Measurements from ENCODE around the gene DENND1A.

Gene DENND1A

GRCh38 chr9:123756484-123757106, 173.3 kb downstream of the DENND1A start:
- Histone ChIP-seq H3K4me1 (ENCODE audit: insufficient read depth, low read length) (peaks cover 13% of the 10 kb centered on the region), H3K9ac (ENCODE audit: low read depth, low read length) (no peak overlapping the region), H3K9me3 (ENCODE audit: control insufficient read depth, insufficient read depth, low read length) (no peaks in the 10 kb centered on the region), H3K36me3 (ENCODE audit: insufficient read depth, low read length) (no peaks in the 10 kb centered on the region)

- H3K4me1 ChIP-seq (ENCODE audit: insufficient read depth, low read length) = peaks cover 14% of the 10 kb centered on the region; the same call in 1 of the 2 replicates
- no peaks in the 10 kb centered on the region for H3K9me3 ChIP-seq (ENCODE audit: control insufficient read depth, insufficient read depth, low read length)
- no peak overlapping the region for H3K9ac ChIP-seq (ENCODE audit: low read depth, low read length)
- no peaks in the 10 kb centered on the region for H3K36me3 ChIP-seq (ENCODE audit: insufficient read depth, low read length)
Observed at GRCh38 chr9:123753669-123754258, 176.2 kb downstream of the DENND1A start.

GRCh38 chr9:123753016-123753415, 176.9 kb downstream of the DENND1A start:
- Histone ChIP-seq H3K36me3 (ENCODE audit: insufficient read depth, low read length) (no peaks in the 10 kb centered on the region), H3K9ac (ENCODE audit: low read depth, low read length) (no peak overlapping the region), H3K4me1 (ENCODE audit: insufficient read depth, low read length) (peaks cover 14% of the 10 kb centered on the region; the same call in 1 of the 2 replicates), H3K9me3 (ENCODE audit: control insufficient read depth, insufficient read depth, low read length) (no peaks in the 10 kb centered on the region)

GRCh38 chr9:123749580-123750202, 180.2 kb downstream of the DENND1A start:
- H3K4me1 ChIP-seq (ENCODE audit: insufficient read depth, low read length) = peaks cover 9% of the 10 kb centered on the region; the same call in 1 of the 2 replicates
- no peak overlapping the region for H3K9ac ChIP-seq (ENCODE audit: low read depth, low read length)
- H3K36me3 ChIP-seq (ENCODE audit: insufficient read depth, low read length) = no peaks in the 10 kb centered on the region

GRCh38 chr9:123746765-123747164, 183.2 kb downstream of the DENND1A start:
- Histone ChIP-seq H3K36me3 (ENCODE audit: insufficient read depth, low read length) (no peaks in the 10 kb centered on the region), H3K9ac (ENCODE audit: low read depth, low read length) (no peak overlapping the region), H3K9me3 (ENCODE audit: control insufficient read depth, insufficient read depth, low read length) (no peaks in the 10 kb centered on the region), H3K4me1 (ENCODE audit: insufficient read depth, low read length) (peaks cover 9% of the 10 kb centered on the region; the same call in 1 of the 2 replicates)

More at GRCh38 chr9:123749580-123750202, 180.2 kb downstream of the DENND1A start:
- H3K9me3 ChIP-seq (ENCODE audit: control insufficient read depth, insufficient read depth, low read length) = no peaks in the 10 kb centered on the region

- Histone ChIP-seq H3K9me3 (ENCODE audit: control insufficient read depth, insufficient read depth, low read length) (no peaks in the 10 kb centered on the region), H3K36me3 (ENCODE audit: insufficient read depth, low read length) (no peaks in the 10 kb centered on the region), H3K4me1 (ENCODE audit: insufficient read depth, low read length) (peaks cover 6% of the 10 kb centered on the region; the same call in 1 of the 2 replicates), H3K9ac (ENCODE audit: low read depth, low read length) (no peak overlapping the region)
Observed at GRCh38 chr9:123745933-123746332, 184.0 kb downstream of the DENND1A start.

GRCh38 chr9:123745451-123745850, 184.5 kb downstream of the DENND1A start:
- no peaks in the 10 kb centered on the region for H3K36me3 ChIP-seq (ENCODE audit: insufficient read depth, low read length)
- no peak overlapping the region for H3K9ac ChIP-seq (ENCODE audit: low read depth, low read length)
- no peaks in the 10 kb centered on the region for H3K9me3 ChIP-seq (ENCODE audit: control insufficient read depth, insufficient read depth, low read length)
- peaks cover 6% of the 10 kb centered on the region; the same call in 1 of the 2 replicates for H3K4me1 ChIP-seq (ENCODE audit: insufficient read depth, low read length)

GRCh38 chr9:123743737-123744136, 186.2 kb downstream of the DENND1A start:
- H3K9me3 ChIP-seq (ENCODE audit: control insufficient read depth, insufficient read depth, low read length) = no peaks in the 10 kb centered on the region
- no peaks in the 10 kb centered on the region for H3K4me1 ChIP-seq (ENCODE audit: insufficient read depth, low read length)
- H3K36me3 ChIP-seq (ENCODE audit: insufficient read depth, low read length) = no peaks in the 10 kb centered on the region
- H3K9ac ChIP-seq (ENCODE audit: low read depth, low read length) = no peak overlapping the region

GRCh38 chr9:123742009-123742767, 187.7 kb downstream of the DENND1A start:
- no peak overlapping the region for H3K9ac ChIP-seq (ENCODE audit: low read depth, low read length)
- no peaks in the 10 kb centered on the region for H3K4me1 ChIP-seq (ENCODE audit: insufficient read depth, low read length)
- H3K36me3 ChIP-seq (ENCODE audit: insufficient read depth, low read length) = no peaks in the 10 kb centered on the region
- no peaks in the 10 kb centered on the region for H3K9me3 ChIP-seq (ENCODE audit: control insufficient read depth, insufficient read depth, low read length)

GRCh38 chr9:123741214-123741613, 188.7 kb downstream of the DENND1A start:
- Histone ChIP-seq H3K9me3 (ENCODE audit: control insufficient read depth, insufficient read depth, low read length) (no peaks in the 10 kb centered on the region), H3K36me3 (ENCODE audit: insufficient read depth, low read length) (no peaks in the 10 kb centered on the region), H3K4me1 (ENCODE audit: insufficient read depth, low read length) (no peaks in the 10 kb centered on the region), H3K9ac (ENCODE audit: low read depth, low read length) (no peak overlapping the region)

- Histone ChIP-seq H3K36me3 (ENCODE audit: insufficient read depth, low read length) (no peaks in the 10 kb centered on the region), H3K4me1 (ENCODE audit: insufficient read depth, low read length) (no peaks in the 10 kb centered on the region), H3K9me3 (ENCODE audit: control insufficient read depth, insufficient read depth, low read length) (no peaks in the 10 kb centered on the region), H3K9ac (ENCODE audit: low read depth, low read length) (no peak overlapping the region)
Observed at GRCh38 chr9:123739902-123740301, 190.0 kb downstream of the DENND1A start.

- Histone ChIP-seq H3K4me1 (ENCODE audit: insufficient read depth, low read length) (no peaks in the 10 kb centered on the region), H3K9me3 (ENCODE audit: control insufficient read depth, insufficient read depth, low read length) (no peaks in the 10 kb centered on the region), H3K9ac (ENCODE audit: low read depth, low read length) (no peak overlapping the region), H3K36me3 (ENCODE audit: insufficient read depth, low read length) (no peaks in the 10 kb centered on the region)
Observed at GRCh38 chr9:123739387-123739786, 190.5 kb downstream of the DENND1A start.

GRCh38 chr9:123738648-123739047, 191.3 kb downstream of the DENND1A start:
- H3K4me1 ChIP-seq (ENCODE audit: insufficient read depth, low read length) = no peaks in the 10 kb centered on the region
- H3K9ac ChIP-seq (ENCODE audit: low read depth, low read length) = no peak overlapping the region
- no peaks in the 10 kb centered on the region for H3K9me3 ChIP-seq (ENCODE audit: control insufficient read depth, insufficient read depth, low read length)
- H3K36me3 ChIP-seq (ENCODE audit: insufficient read depth, low read length) = no peaks in the 10 kb centered on the region

- H3K4me1 ChIP-seq (ENCODE audit: insufficient read depth, low read length) = no peaks in the 10 kb centered on the region
- no peaks in the 10 kb centered on the region for H3K9me3 ChIP-seq (ENCODE audit: control insufficient read depth, insufficient read depth, low read length)
- no peaks in the 10 kb centered on the region for H3K36me3 ChIP-seq (ENCODE audit: insufficient read depth, low read length)
- no peak overlapping the region for H3K9ac ChIP-seq (ENCODE audit: low read depth, low read length)
Observed at GRCh38 chr9:123735376-123735775, 194.6 kb downstream of the DENND1A start.
